Stimulated activated CD4-positive, alpha-beta T cell treated with anti-CD3 and anti-CD28 coated beads, Interleukin-1b, Interleukin-23, amount 100 ng/mL, for 24 hours (primary cell): Measurements from ENCODE around the gene CAVIN4.

Source experiments
- DNase-seq, 4 experiments: peaks; one replicate each; pipeline ENCODE4 v3.0.0-alpha.2; 2020; ENCODE audit warnings: low read depth in 4 of 4, low spot score in 1 of 4

The CAVIN4 gene

DNA sequence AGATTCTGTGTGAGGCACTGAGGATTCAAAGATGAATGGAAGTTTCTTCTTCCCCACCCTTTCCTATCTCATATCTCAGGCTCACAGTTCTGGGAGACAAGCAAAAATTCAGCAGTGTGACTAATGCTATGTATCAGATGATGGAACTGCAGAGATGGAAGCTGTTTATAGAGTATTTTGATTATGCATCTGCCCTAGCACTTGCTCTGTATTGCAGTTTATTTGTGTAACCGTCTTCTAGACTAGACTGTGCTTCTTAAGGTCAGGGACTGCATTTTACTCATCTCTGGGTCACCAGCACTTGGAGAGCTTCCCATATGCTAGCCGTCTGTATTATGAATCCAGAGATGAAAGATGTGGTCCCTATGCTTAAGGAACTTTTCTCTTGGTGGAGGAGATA is 12.6 kb downstream of the CAVIN4 start:
- no peak for DNase-seq

- DNase-seq, result no peak
These were observed 13.3 kb downstream of the CAVIN4 start for GRCh38 chr9:100591139-100591538.

DNA sequence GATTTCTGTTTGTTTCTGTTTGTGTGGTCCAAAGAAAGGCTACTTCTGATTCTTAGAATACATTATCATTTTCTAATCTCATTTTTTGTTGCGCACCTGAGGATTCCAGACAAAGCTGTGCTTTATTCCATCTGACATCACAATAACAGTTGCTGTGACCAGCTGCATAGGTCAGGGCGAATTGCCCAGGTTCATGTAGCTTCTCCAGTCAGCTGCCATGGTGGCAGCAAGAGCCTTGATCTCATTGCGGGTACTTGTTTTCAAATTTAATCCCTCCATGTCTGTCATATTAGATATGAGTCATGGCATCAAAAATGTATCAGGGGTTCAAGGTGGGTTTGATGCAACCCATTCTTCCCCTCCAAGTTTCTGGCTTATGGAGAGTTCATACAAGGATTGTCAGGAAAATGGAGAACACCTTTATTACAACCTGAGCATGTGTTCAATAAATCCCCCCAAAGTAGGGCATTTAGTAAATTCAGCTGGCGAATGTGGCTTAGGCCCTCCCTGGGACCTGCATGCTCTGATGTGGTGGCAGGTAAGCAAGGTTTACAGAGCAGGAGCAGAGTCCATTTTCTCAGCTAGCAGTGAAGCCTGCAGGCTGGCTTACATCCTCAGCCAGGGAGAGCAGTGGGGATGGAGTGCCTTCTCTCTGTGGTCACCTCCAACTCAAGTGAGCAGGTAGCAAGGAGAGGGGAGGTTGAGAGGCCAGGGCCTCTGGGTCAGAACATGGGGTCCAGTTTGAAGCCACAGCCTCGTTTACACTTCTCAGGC is 13.9 kb downstream of the CAVIN4 start:
- DNase-seq, result no peak

GRCh38 chr9:100595391-100596199 is 17.7 kb downstream of the CAVIN4 start:
- no peak for DNase-seq

GRCh38 chr9:100597236-100597635 is 19.4 kb downstream of the CAVIN4 start:
- no peak for DNase-seq

DNA sequence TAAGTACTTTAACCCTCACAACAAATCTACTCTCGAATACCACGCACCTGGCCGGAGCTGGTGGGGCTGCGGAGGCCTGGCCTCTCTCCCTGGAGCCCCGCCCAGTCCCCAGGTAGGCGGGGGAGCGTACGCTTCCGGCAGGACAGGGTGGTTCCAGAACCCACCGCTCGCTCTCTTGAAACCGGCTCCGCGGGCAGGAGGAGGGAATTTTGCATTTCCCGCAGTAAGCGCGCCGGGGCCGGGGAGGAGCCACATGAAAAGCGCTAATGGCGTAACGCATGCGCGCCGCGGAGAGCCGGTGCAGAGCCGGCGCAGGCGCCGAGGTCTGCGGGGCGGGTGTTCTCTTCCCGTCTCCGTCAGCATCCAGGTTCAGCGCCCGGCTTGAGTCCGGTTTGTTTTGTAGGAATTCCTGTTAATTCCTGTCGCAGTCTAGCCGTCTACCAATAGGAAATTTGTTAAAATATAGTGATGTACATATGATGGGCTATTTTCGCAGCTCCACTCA is 20.8 kb downstream of the CAVIN4 start:
- DNase-seq, result peak; percentile 55 to 75 (median 70)

- no peak for DNase-seq
These were observed 22.7 kb downstream of the CAVIN4 start for GRCh38 chr9:100600521-100601079.

DNA sequence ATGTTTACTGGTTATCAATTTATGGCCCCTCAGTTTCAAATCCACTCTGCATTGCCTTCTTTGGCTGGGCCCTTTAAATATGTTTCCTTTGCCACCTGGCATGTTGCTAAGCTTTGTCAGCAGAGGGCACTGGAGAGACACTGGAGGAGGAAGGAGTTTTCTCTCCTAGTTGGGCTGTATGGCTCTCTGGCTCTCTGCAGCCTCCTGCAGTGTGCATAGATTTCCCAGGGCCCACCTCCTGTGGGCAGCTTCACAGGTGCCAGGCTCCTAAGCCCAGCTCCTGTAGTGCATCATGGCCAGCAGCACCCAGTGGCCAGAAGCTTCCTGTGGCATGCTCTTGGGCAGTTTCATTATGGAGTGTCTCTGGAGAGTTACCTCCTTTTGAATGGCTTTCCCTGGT is 23.3 kb downstream of the CAVIN4 start:
- peak in 1 of 4 experiments; percentile 13 for DNase-seq

DNA sequence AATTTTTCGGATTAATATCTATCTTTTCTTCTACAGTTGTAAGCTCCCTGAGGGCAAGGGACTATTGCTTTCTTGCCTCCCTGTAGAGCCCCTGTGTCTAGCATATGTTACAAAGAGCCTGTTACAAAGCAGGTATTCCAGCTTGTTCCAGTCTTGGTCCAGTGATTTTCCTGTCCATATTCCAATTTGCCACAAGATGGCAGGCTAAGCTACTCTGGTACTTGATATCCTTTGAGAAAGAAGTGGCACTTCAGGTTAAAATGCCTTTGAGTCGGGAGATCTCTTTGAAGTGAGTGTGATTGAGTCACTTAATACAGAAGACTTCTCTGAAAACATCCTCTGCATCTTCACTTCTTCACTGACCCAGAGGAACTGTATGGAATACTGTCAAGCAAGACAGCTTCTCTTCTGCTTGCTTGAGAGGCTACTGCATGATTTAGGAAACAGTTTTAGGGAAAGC is 24.5 kb downstream of the CAVIN4 start:
- no peak for DNase-seq

- no peak for DNase-seq
These were observed 27.5 kb downstream of the CAVIN4 start for GRCh38 chr9:100605405-100605804.

GRCh38 chr9:100619194-100619593 is 41.3 kb downstream of the CAVIN4 start:
- no peak for DNase-seq

DNA sequence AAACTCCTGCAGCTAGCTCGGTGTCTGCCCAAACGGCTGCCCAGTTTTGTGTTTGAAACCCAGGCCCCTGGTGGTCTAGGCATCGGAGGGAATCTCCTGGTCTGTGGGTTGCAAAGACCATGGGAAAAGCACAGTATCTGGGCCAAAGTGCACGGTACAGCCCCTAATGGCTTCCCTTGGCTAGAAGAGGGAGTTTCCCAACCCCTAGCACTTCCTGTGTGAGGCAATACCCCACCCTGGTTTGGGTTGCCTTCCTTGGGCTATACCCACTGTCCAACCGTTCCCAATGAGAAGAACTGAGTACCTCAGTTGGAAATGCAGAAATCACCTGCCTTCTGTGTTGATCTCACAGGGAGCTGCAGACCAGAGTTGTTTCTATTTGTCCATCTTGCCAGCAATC is 41.8 kb downstream of the CAVIN4 start:
- no peak for DNase-seq

DNA sequence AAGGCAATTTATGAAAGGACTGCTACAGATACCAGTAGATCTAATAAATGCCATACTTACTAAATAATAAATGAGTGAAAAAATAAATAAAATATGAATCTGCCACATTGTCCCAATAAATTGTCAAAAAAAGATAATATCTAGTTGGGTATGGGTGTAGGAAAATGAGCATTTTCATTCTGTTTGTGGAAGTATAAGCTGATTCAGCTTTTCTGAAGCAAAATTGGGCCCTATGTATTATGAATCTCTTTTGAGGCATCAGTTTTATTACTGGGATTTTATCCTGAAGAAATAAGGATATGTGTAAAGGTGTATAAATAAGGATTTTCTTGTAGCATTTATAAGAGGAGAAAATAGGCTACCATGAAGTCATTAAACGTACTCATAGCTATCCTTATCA is 46.1 kb downstream of the CAVIN4 start:
- DNase-seq, result no peak

- no peak for DNase-seq
These were observed 49.1 kb downstream of the CAVIN4 start for GRCh38 chr9:100626949-100627348.

- no peak for DNase-seq
These were observed 59.9 kb downstream of the CAVIN4 start for GRCh38 chr9:100637787-100638186.
